ENCODE data around the gene NLRP14. TPM values are rescaled to one million over a fixed set of nuclear protein-coding genes. Genes with fewer than 3 reads are reported as not detected.

The NLRP14 gene
- total RNA-seq, 1 experiment from 2014 or later: not detected

DNA sequence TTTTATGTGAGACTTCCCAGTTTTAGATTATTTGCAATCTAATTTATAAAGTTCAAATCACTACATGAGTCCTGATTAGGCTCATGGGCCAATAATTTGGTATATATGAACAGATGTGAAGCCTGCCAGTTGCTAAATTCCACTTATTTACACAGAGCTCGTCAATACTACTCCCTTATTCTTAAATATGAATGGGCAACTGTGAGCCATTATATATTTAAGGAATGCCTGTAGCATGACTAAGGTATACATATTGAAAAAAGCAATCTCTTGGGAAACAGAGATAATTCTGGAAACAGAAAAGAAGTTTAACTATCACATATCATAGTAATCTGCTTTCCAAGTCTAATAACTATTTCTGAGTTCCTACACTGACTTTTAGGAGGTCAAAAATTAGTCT lies 95.5 kb downstream of the NLRP14 start:
- no peak for DNase-seq
- Histone ChIP-seq H3K4me3 (ENCODE audit: low read depth, low read length) (no peak overlapping the region), H3K9me3 (no peaks in the 10 kb centered on the region), H3K27me3 (replicated peaks; ENCODE audit: control insufficient read depth, insufficient read depth, low read length) (no peaks in the 10 kb centered on the region), H3K4me1 (no peaks in the 10 kb centered on the region), H3K36me3 (ENCODE audit: control insufficient read depth, insufficient read depth, low read length) (no peaks in the 10 kb centered on the region)
- POLR2A ChIA-PET: no interaction called here
- H3K4me3 Mint-ChIP-seq (ENCODE audit: unreplicated experiment): no peak overlapping the region
- intact Hi-C loops (cut with micrococcal nuclease; ENCODE audit: unreplicated experiment): no loop called here
- CTCF ChIA-PET: no interaction called here
- H3K27me3 Mint-ChIP-seq (ENCODE audit: insufficient read depth, unreplicated experiment): no peaks in the 10 kb centered on the region
- no peak overlapping the region for H3K27ac Mint-ChIP-seq (ENCODE audit: unreplicated experiment)
- BruUV-seq (replicated peaks): no TSS peak
- no peaks in the 10 kb centered on the region for H3K9me3 Mint-ChIP-seq (ENCODE audit: unreplicated experiment)
- H3K36me3 Mint-ChIP-seq (ENCODE audit: insufficient read depth, unreplicated experiment): no peaks in the 10 kb centered on the region
- TF ChIP-seq, protein P1, sequence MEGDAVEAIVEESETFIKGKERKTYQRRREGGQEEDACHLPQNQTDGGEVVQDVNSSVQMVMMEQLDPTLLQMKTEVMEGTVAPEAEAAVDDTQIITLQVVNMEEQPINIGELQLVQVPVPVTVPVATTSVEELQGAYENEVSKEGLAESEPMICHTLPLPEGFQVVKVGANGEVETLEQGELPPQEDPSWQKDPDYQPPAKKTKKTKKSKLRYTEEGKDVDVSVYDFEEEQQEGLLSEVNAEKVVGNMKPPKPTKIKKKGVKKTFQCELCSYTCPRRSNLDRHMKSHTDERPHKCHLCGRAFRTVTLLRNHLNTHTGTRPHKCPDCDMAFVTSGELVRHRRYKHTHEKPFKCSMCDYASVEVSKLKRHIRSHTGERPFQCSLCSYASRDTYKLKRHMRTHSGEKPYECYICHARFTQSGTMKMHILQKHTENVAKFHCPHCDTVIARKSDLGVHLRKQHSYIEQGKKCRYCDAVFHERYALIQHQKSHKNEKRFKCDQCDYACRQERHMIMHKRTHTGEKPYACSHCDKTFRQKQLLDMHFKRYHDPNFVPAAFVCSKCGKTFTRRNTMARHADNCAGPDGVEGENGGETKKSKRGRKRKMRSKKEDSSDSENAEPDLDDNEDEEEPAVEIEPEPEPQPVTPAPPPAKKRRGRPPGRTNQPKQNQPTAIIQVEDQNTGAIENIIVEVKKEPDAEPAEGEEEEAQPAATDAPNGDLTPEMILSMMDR (IDR thresholded peaks at IDR 0.05; ENCODE audit: insufficient read depth in 1 of 2, low read depth in 1 of 2, low read length in 1 of 2, severe bottlenecking in 1 of 2, unreplicated experiment in 1 of 2): no peak
- H3K4me1 Mint-ChIP-seq (ENCODE audit: low read depth, unreplicated experiment): no peaks in the 10 kb centered on the region

DNA sequence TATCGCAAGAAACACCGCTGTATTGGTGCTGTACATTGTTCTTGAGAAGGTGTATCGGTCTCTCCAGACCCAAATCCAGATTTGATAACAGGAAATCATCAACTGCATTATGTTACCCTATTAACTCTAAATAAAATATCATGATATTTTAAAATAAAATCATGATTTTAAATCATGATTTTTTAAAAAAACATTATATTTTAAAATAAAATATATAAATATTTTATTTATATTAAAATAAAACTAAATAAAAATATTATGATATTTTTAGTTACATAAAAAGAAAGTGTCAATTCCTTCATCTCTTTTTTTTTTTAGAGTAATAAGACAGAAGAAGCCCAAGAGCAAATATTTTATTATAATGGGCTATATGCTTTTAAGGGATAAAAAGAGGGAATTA lies 96.1 kb downstream of the NLRP14 start:
- ChIA-PET POLR2A (no interaction called here), CTCF (no interaction called here)
- Histone ChIP-seq H3K36me3 (ENCODE audit: control insufficient read depth, insufficient read depth, low read length) (no peaks in the 10 kb centered on the region), H3K27me3 (replicated peaks; ENCODE audit: control insufficient read depth, insufficient read depth, low read length) (no peaks in the 10 kb centered on the region), H3K4me3 (ENCODE audit: low read depth, low read length) (no peak overlapping the region), H3K9me3 (no peaks in the 10 kb centered on the region), H3K4me1 (no peaks in the 10 kb centered on the region)
- DNase-seq: no peak
- BruUV-seq (replicated peaks): no TSS peak
- Mint-ChIP-seq H3K4me3 (ENCODE audit: unreplicated experiment) (no peak overlapping the region), H3K9me3 (ENCODE audit: unreplicated experiment) (no peaks in the 10 kb centered on the region), H3K27ac (ENCODE audit: unreplicated experiment) (no peak overlapping the region), H3K4me1 (ENCODE audit: low read depth, unreplicated experiment) (no peaks in the 10 kb centered on the region), H3K36me3 (ENCODE audit: insufficient read depth, unreplicated experiment) (no peaks in the 10 kb centered on the region), H3K27me3 (ENCODE audit: insufficient read depth, unreplicated experiment) (no peaks in the 10 kb centered on the region)
- TF ChIP-seq, protein P1 (IDR thresholded peaks at IDR 0.05; ENCODE audit: insufficient read depth in 1 of 2, low read depth in 1 of 2, low read length in 1 of 2, severe bottlenecking in 1 of 2, unreplicated experiment in 1 of 2): no peak
- intact Hi-C loops (cut with micrococcal nuclease; ENCODE audit: unreplicated experiment): no loop called here

Other genes starting within 250 kb of the NLRP14 start
- gene OR2AG2, start 248.5 kb upstream of the NLRP14 start, total RNA-seq (2022): not detected in 2 replicates
- not detected in 2 replicates for gene OR2AG1, start 237.5 kb upstream of the NLRP14 start, total RNA-seq (2022)
- not detected in 2 replicates for gene OR6A2, start 220.8 kb upstream of the NLRP14 start, total RNA-seq (2022)
- gene OR10A5, start 174.8 kb upstream of the NLRP14 start, total RNA-seq (2022): not detected in 2 replicates
- not detected in 2 replicates for gene OR10A2, start 157.4 kb upstream of the NLRP14 start, total RNA-seq (2022)
- gene OR10A4, start 143.9 kb upstream of the NLRP14 start, total RNA-seq (2022): not detected in 2 replicates
- gene OR2D2, start 128.0 kb upstream of the NLRP14 start, total RNA-seq (2022): not detected in 2 replicates
- not detected in 2 replicates for gene OR2D3, start 99.5 kb upstream of the NLRP14 start, total RNA-seq (2022)
- gene ZNF215, start 94.1 kb upstream of the NLRP14 start, total RNA-seq (2022): not detected in 2 replicates
- 0.16 and 0.70 TPM in 2 replicates for gene ZNF214, start 133 bp upstream of the NLRP14 start, total RNA-seq (2022)
- not detected in 2 replicates for gene RBMXL2, start 68.5 kb downstream of the NLRP14 start, total RNA-seq (2022)
- not detected in 2 replicates for gene SYT9, start 231.4 kb downstream of the NLRP14 start, total RNA-seq (2022)